Left colon (tissue), 2 donors: ENCODE measurements around the gene FOXC1. TPM values are rescaled to one million over a fixed set of nuclear protein-coding genes. Genes with fewer than 3 reads are reported as not detected.

Experiments
- ATAC-seq: fragments of 200-7000 bp; cut with Tn5 transposase; one replicate; pipeline ENCODE4 v1.9.1; 2020; ENCODE audit warnings: mild to moderate bottlenecking, moderate library complexity
- DNase-seq, 2 donors: peaks; one replicate each; pipeline ENCODE4 v3.0.0-alpha.2; 2020
- intact Hi-C, 2 donors: fragments of 100-400 bp; cut with DNase I in 1 of 2; cut with micrococcal nuclease in 1 of 2; formaldehyde crosslinking; loops; one replicate each; pipeline versions ENCODE4 v1.11.2 to v1.14.0; 2022; cut with DNase I, micrococcal nuclease
- long read RNA-seq: library from polyadenylated mRNA; unstranded; transcript quantifications from one replicate; pipeline ENCODE4 v2.0.0, GENCODE V29; 2021
- total RNA-seq, 2 donors: library from RNA; stranded (reverse); fragmentation: NEBNext Ultra II Directional; extraction: Animal tissue kit (Norgen Biotek cat#: 25700); gene quantifications; one replicate each; pipeline ENCODE4 v1.2.1, GENCODE V29; 2021
- donor health status: DM: no; HTN: no; CAD: no.
- donor health status: DM: yes; HTN: yes; CAD: no.

The FOXC1 gene
- total RNA-seq: 1 to 10 TPM in 1 of 2 donors, under 1 TPM in 1; 0.82 to 1.5 TPM
- long read RNA-seq, partial matches to known transcripts: 0 of 1 reads
- long read RNA-seq, other reads (novel, unspliced or antisense): 0 of 1 reads

DNA sequence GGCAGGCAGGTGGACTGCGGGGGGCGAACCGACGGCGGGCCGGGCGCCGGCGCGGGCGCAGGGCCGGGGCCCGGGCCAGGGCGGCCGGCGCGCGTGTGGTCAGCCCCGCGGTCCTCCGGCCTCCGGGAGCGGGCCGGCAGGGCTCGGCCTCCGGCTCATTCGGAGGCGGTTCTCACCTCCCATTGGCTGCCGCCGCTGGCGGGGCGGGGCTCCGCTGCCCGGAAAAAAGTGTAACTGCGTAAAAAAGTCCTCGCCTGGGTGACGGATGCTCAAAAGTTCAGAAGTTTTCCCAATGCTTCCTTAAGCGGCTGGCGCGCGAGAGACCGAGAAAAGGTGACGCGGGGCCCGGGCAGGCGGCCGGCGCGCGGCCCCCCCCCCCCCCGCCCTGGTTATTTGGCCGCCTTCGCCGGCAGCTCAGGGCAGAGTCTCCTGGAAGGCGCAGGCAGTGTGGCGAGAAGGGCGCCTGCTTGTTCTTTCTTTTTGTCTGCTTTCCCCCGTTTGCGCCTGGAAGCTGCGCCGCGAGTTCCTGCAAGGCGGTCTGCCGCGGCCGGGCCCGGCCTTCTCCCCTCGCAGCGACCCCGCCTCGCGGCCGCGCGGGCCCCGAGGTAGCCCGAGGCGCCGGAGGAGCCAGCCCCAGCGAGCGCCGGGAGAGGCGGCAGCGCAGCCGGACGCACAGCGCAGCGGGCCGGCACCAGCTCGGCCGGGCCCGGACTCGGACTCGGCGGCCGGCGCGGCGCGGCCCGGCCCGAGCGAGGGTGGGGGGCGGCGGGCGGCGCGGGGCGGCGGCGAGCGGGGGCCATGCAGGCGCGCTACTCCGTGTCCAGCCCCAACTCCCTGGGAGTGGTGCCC, at the start of gene FOXC1:
FOXC1 (plus strand) TSS at position 268 of the 849 bp plus-strand sequence; CDS start at position 799, 531 bp downstream.
- ATAC-seq: peak; percentile 77
- peak; percentile 81 to 83 for DNase-seq
- intact Hi-C loops: loop anchor here (5.0 to 10.0 kb wide), 4 partner anchors 495 to 1027 kb away; no protein-coding TSS in a partner anchor

DNA sequence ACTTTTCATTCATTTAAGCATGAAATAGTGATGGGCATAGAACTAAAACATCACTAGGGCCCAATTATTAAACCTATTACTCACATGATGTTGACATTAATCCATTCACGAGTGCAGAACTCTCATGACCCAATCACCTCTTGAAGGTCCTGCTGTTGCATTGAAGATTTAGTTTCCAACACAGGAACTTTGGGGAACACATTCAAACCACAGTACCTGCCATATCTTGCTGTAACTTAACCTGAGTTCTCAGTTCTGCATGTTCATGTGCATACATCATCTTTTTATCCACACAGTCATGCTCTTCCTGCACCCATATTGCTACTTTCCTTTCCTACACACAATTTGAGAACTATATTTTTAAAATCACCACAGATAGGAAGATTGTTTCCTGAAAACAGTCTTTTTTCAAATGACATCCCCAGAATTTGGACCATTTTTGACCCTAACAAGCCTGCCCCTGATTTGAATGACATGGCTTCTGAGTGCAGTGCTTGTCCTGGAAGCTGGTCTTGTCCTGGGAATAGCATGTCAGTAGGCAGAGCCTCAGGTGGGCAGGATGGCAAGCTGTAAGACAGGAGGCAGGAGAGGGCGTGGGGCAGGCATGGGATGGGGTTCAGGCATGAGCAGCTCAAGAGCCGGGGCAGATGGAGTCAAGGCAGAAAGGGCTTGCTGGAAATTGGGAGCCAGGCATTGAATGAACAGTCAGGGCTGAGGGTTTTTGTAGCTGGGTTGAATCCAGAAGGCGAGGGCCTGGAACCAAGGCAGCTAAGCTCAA, 49.2 kb upstream of the FOXC1 start:
- intact Hi-C loops: no loop called here
- ATAC-seq (no peak), DNase-seq (no peak)

DNA sequence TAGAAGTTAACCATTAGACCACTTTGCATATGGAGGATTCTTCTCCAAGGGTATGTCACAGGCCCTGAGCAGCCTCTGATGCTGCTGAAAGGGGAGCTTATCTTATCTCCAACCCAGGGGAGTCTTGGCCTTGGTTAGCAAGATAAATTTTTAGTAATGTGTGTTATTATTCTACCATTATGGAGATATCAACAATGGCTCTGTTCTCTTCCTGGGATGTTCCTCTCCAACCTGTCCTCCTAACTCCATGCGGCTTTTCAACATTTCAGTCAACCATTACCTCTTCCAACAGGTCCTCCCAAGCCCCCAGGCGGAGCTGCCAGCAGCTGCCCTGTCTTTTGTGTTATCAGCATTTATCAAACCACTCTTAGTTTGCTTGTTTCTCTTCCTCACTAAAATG, 48.4 kb upstream of the FOXC1 start:
- intact Hi-C loops: no loop called here
- DNase-seq: no peak
- ATAC-seq: no peak

DNA sequence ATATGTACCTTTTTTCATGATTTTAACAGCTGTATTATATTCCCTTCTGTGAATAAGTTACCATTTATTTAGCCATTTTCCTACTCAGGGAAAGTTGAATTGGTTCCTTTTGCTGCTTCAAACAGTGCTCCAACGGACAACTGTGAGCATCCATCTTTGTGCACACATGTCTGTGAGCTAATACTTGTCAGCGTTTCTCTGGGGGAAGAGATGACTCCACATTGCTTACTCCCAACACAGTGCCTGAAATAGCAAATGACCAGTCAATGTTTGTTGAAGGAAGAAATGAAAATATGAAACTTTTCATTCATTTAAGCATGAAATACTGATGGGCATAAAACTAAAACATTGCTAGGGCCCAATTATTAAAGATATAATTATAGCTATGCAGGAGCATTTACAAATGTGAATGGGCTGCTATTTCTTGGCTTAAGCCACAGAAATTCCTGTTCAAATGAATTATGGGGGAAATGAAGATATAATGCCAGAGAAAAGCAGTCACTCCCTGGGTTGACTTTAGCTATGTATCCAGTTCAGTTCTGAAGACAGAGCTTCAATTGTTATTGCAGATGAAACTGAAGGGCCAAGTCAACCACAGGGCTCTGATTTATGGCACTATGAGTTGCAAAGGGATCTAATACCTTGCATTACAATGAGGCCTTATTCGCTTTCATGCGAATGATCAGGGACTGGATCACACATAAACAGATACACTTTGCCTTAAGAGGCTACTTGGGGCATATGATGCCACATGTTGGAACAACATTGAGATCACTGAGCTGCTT, 47.4 kb upstream of the FOXC1 start:
- intact Hi-C loops: no loop called here
- DNase-seq: no peak
- no peak for ATAC-seq

DNA sequence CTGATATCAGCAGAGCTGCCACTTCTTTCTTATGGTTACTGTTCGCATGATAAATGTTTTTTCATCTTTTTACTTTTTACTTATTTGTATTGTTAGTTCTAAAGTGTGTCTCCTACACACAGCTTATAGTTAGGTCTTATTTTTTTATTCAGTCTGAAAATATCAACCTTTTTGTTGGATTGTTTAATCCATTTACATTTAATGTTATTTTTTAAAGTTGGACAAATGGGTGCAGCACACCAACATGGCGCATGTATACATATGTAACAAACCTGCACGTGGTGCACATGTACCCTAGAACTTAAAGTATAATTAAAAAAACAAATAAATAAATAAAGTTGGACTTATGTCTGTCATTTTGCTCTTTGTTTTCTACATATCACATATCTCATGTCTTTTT, 40.3 kb upstream of the FOXC1 start:
- intact Hi-C loops: no loop called here
- ATAC-seq: no peak
- DNase-seq: no peak

DNA sequence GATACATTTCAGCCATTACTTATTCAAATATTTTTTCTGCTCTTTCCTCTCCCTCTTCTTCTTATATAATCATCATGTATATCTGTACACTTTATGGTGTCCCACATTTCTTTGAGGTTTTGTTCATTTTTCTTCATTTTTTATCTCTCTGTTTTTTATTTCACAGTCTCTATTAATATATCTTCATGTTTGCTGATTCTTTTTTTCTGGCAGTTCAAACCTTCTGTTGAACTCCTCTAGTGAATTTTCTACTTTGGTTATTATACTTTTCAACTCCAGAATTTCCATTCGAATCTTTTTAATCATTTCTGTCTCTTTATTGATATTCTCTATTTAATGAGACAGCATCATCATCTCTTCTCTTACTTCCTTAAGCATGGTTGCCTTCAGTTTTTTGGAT, 38.9 kb upstream of the FOXC1 start:
- intact Hi-C loops: no loop called here
- no peak for ATAC-seq

DNA sequence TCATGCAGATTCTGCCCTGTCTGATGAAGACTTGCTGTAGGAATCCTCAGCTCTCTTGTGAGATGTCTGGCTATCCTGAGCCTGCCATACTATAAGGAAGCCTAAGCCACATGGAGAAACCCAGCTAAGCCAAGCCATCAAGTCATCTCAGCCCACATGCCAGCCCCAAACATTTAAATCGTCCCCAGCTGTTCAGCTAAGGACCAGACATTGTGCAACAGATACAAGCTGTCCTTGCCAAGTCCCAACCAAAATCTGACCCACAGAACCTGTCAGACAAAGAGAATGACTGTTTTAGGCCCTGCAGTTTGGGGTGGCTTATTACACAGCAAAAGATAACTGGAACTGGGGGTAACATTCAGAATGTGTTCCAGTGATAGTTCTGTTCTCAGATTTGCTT, 36.8 kb upstream of the FOXC1 start:
- intact Hi-C loops: no loop called here
- no peak for ATAC-seq
- DNase-seq: no peak

More for the DNA sequence above, 38.9 kb upstream of the FOXC1 start:
- DNase-seq: no peak

DNA sequence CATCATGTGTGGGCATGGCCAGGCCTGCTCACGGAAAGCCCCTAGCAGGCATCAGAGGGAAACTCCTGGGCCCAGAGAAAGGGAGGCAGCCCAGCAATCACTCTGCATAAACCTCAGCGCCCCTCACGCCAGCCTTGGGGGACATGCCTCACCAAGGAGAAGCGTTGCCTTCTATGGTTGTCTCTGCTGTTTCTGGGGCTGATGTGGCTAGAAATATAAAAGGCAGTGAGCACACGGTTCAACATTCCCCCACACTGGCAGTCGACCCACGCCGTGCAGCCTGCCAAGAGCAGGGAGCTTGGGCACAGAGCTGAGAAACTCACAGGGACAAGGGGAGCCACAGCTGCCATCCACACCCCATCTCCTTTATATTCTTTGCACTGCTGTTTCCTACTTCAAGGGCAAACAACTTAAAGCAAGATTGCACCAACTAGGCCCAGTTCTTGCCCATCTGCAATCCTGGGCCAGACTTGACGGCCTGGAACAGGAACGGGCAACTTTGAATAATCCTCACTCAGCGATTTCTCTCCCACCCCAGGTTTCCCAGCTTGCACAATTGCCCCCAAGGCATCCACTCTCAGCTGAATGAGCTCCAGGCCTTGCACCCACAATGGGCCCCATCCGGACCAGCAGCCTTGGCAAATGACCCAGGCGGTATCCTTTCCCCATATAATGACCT, 35.5 kb upstream of the FOXC1 start:
- intact Hi-C loops: no loop called here
- ATAC-seq: no peak
- no peak for DNase-seq

DNA sequence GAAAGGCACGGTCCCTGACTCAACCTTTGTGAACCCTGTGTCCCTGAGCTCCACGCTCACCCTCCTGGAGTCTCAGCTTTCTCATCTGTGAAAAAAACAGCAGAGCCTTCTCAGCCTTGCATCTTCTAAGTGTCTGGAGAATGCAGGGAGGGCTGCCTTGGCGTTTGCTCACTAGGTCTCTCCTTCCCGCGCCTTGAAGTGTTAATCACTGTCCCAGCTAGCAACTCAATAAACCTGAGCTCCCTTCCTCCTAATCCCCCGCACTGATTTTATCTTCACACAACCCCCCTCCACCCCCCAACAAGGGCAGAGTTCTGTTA, 34.9 kb upstream of the FOXC1 start:
- DNase-seq (no peak), ATAC-seq (no peak)
- intact Hi-C loops: no loop called here

DNA sequence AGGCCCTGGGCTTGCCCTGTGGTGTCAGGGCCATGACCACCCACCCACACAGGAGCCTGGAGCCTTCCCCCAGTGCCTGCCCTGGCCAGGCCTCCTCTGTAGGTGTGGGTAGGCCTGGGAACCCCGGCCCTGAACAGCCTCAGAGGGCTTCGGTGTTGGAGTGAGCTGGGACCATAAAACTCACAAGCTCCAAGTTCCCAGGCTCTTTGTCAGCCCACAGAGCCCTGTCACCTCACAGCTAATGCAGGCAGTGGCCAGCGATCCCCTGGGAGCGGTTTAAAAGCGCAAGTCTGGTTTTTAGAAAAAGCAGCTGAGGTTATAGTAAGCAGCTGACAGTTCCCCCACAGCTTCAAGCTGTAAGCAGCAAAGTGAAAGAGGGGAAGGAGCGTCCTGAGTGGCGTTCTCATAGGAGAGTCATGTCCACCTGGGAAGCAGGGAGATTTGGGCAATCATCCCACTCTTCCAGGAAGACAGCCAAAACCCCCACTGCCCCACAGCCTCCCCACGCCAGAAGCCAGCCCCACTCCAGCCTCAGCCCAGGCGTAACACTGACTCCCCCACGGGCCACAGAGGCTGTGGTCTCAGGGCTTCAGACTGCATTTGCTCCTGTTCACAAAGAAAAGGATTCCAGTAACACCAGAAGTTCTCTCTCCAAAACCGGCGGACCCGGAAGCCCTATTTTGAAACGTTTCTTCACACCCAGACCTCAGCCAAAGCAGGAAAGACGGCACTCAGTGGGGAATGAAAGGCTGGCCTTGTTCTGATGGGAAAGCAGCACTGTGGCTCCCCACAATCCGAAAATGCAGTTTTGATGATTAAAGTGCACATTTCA, 34.3 kb upstream of the FOXC1 start:
- intact Hi-C loops: no loop called here
- DNase-seq: no peak
- no peak for ATAC-seq

DNA sequence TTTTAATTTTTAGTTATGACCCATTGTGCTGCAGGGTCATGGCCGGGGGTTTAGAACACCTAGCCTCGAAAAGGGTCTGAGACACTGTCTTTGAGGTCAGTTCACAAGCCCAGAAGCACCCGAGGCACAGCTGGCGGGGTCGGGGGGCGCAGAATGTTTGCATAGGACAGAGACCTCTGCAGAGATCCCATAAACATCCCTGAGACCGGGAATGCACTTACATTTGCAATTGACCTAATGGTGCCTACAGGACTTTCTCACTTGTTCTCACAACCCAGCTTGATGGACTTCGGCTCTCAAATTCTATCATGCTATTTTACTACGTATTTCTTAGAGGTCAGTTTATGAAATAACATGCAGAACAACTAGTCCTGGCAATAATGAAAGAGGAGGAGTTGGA, 33.5 kb upstream of the FOXC1 start:
- ATAC-seq: no peak
- intact Hi-C loops: no loop called here
- no peak for DNase-seq

DNA sequence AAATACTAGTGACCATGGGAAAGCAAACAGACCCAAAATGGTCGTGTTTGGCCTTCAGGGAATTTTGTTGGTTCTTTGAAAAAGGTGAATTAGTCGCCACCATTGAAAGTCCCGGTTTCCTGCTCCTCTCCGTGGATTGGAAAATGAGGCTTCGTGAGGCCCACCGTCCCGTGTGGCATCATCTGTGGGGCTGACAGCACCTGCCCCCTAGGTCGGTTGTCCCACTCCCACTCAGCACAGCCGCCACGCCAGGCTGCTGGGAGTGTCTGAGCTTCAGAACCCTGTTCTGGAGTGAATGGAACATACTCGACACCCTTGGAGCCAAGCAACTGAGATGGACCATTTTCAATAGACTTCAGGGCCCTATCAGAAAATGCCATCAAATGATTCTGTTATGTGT, 33.0 kb upstream of the FOXC1 start:
- intact Hi-C loops: no loop called here
- no peak for ATAC-seq
- DNase-seq: no peak

DNA sequence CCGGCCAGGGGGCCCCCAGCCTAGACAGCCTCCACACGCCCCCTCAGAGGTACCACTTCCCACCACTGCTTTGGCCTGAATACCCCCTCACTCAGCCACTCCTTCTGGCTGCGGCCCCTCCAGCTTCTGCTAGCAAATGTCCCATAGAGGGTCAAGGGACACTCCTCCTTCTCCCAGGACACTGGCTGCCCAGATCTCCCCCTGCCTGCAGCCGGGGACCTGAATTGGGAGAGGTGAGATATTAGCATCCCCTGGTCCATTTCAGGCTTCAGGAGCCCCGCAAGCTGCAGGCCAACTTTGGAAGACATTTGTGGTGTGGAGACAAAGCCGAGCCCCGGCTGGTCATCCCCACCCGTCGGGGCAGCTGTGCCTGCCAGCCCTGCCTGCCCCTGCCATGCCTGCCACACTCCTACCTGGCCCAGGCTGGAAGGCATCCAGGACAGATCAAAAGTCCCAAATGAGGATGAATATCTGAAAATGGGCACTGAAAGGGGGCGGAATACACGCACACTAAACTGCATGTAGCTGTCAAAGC, 32.5 kb upstream of the FOXC1 start:
- no peak for DNase-seq
- intact Hi-C loops: no loop called here
- no peak for ATAC-seq

DNA sequence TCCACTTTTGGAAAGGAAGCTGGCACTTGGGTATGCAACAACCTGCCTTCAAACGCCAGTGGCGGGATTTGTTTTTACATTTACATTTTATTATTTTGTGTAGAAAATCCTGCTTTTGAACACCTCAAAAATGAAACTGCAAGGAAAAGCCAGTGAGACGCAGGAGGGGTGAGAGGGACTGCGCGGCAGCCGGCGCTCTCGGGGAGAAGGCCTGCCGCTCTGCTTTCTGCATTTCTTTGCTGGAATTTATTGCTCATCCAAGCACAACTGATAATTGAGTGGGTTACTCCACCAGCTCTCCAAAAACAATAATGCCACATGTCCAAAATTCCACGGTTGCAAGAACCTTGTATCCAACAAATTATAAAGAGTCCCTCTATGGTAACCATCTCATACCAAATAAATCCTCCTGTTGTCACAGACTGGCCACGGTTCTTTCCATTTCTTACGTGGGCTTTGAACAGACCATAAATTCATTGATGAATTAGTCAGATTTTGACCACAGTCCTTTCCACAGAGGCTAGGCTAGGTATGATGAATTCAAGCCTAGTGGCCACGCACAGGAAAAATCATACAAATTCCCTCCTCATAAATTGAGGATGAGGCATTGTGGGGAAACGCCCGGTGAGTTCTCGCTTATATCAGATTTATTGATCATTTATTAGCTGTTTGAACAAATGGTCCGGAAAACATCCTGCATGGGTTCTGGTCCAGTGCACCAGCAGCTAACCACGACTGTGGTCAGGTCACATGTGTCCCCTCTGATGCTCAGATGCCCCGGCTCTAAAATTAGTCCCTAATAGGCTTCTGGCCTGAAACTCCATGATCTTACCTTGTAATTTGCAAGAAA, 31.6 kb upstream of the FOXC1 start:
- DNase-seq: no peak
- intact Hi-C loops: no loop called here
- ATAC-seq: no peak

DNA sequence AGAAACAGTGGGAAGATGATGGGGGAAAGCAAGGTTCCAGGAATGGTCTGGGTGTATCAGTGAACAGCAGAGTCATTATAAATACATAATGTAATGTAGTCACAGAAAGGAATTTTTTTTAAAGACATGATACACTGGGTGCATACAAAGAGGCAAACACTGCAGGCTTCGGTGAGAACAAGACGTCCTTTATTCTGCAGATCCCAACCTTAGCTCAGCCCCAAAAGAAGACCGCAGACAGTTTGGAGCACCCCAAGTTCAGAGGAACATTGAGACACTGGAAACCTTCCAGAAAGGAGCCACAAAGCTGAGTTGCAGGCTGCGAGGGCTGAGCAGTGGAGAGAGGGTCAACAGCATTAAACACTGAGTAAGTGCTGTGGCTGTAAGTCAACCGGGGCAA, 30.6 kb upstream of the FOXC1 start:
- ATAC-seq: no peak
- no peak for DNase-seq
- intact Hi-C loops: no loop called here

DNA sequence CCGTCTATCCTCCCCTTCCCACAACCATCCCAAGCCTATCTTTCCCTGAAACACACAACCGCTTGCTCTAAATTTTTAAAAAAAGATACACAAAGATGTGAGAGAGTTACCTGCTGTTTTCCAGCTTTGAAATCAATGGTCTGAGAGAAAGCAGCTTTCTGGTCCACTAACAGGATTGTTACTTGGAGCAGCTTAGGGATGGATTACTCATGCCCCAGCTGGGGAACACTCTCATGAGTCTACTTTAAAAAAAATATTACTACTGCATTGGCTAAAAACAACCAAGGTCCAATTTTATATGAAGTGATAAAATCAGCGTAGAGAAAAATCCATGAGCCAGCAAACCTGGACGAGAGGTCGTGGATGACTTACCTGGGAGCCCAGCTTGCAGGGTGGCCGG, 29.6 kb upstream of the FOXC1 start:
- DNase-seq (no peak), ATAC-seq (no peak)
- intact Hi-C loops: no loop called here

DNA sequence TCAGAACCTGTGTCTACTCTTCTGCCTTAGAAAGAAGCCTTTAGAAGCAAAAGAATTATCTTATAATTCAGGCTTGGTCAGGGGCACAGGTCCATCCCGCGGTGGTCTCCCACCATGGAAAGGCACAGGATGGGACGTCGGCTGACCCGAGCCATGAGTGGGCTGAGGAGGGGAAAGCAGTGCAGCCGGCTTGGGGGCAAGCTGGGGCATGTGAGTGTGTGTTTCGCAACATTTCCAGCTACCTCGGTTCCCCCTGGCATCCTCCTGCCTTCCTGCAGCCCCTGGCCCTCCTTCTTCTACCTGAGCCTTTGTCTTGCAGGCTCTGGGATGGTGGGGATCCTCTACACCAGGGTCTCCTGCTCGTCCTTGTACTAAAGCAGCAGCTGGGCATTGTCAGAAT, 29.1 kb upstream of the FOXC1 start:
- no peak for DNase-seq
- intact Hi-C loops: no loop called here
- ATAC-seq: no peak
